GM20000 (cell line): Measurements from ENCODE around the gene ZMYND11.

Experiments
- DNase-seq: peaks from one replicate; pipeline ENCODE4 v3.0.0; 2012; ENCODE audit warnings: low spot score
- CTCF ChIP-seq: IDR thresholded peaks from 2 replicates; pipeline ENCODE4 v1.5.1; 2012; ENCODE audit warnings: mild to moderate bottlenecking, control low read depth; ENCODE audit errors: extremely low read depth, missing control alignments

ZMYND11 gene

GRCh38 chr10:92153-92552 lies 43.1 kb upstream of the ZMYND11 start:
- no peak for TF ChIP-seq CTCF
- no peak for DNase-seq

- TF ChIP-seq CTCF = no peak
- DNase-seq = no peak
These were observed 42.4 kb upstream of the ZMYND11 start for GRCh38 chr10:92846-93245.

- no peak for TF ChIP-seq CTCF
- no peak for DNase-seq
These were observed 40.6 kb upstream of the ZMYND11 start for GRCh38 chr10:94613-95012.

- DNase-seq = no peak
- TF ChIP-seq CTCF = no peak
These were observed 39.7 kb upstream of the ZMYND11 start for GRCh38 chr10:95356-96115.

- no peak for DNase-seq
- TF ChIP-seq CTCF = no peak
These were observed 38.8 kb upstream of the ZMYND11 start for GRCh38 chr10:96466-96865.

- no peak for DNase-seq
These were observed 30.8 kb upstream of the ZMYND11 start for GRCh38 chr10:104416-104815.

More at GRCh38 chr10:104416-104815, 30.8 kb upstream of the ZMYND11 start:
- no peak for TF ChIP-seq CTCF
